Measurements from ENCODE around the gene IRAK1.
A peak's percentile ranks its signal among the peaks of the same experiment; 100 is the strongest.

The IRAK1 gene

GRCh38 chrX:154016366-154017076 is 3.2 kb downstream of the IRAK1 start:
- Histone ChIP-seq H4K20me1 (ENCODE audit: insufficient read depth) (no peaks in the 10 kb centered on the region), H3K4me1 (ENCODE audit: low read depth, poor library complexity, severe bottlenecking) (peaks cover 21% of the 10 kb centered on the region), H2AFZ (ENCODE audit: low read depth) (no peak overlapping the region), H3K4me2 (no peak overlapping the region; the same call in 1 of the 2 replicates), H3K36me3 (ENCODE audit: insufficient read depth) (0 out of 2 replicates have a peak, but pooled peaks cover 5% of the 10 kb centered on the region), H3K4me3 (IDR thresholded peaks at IDR 0.05; ENCODE audit: insufficient read depth, low read depth, low read length) (no peak overlapping the region), H3K27me3 (ENCODE audit: insufficient read depth, low read depth) (no peaks in the 10 kb centered on the region), H3K27ac (no peak overlapping the region), H3K9ac (no peak overlapping the region), H3K79me2 (ENCODE audit: insufficient read depth, low read depth) (peaks cover 36% of the 10 kb centered on the region)
- TF ChIP-seq, protein P1, sequence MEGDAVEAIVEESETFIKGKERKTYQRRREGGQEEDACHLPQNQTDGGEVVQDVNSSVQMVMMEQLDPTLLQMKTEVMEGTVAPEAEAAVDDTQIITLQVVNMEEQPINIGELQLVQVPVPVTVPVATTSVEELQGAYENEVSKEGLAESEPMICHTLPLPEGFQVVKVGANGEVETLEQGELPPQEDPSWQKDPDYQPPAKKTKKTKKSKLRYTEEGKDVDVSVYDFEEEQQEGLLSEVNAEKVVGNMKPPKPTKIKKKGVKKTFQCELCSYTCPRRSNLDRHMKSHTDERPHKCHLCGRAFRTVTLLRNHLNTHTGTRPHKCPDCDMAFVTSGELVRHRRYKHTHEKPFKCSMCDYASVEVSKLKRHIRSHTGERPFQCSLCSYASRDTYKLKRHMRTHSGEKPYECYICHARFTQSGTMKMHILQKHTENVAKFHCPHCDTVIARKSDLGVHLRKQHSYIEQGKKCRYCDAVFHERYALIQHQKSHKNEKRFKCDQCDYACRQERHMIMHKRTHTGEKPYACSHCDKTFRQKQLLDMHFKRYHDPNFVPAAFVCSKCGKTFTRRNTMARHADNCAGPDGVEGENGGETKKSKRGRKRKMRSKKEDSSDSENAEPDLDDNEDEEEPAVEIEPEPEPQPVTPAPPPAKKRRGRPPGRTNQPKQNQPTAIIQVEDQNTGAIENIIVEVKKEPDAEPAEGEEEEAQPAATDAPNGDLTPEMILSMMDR (conservative IDR thresholded peaks at IDR 0.05; ENCODE audit: low read depth, low read length) = no peak

GRCh38 chrX:154015581-154016264 is 4.0 kb downstream of the IRAK1 start:
- H3K27ac ChIP-seq = no peak overlapping the region
- no peaks in the 10 kb centered on the region for H3K27me3 ChIP-seq (ENCODE audit: insufficient read depth, low read depth)
- no peak overlapping the region for H2AFZ ChIP-seq (ENCODE audit: low read depth)
- H3K4me3 ChIP-seq (IDR thresholded peaks at IDR 0.05; ENCODE audit: insufficient read depth, low read depth, low read length) = no peak overlapping the region
- H3K79me2 ChIP-seq (ENCODE audit: insufficient read depth, low read depth) = peaks cover 36% of the 10 kb centered on the region
- H3K4me1 ChIP-seq (ENCODE audit: low read depth, poor library complexity, severe bottlenecking) = peaks cover 23% of the 10 kb centered on the region
- no peaks in the 10 kb centered on the region for H4K20me1 ChIP-seq (ENCODE audit: insufficient read depth)
- H3K4me2 ChIP-seq = no peak overlapping the region
- TF ChIP-seq, protein P1 (conservative IDR thresholded peaks at IDR 0.05; ENCODE audit: low read depth, low read length) = no peak
- 0 out of 2 replicates have a peak, but pooled peaks cover 5% of the 10 kb centered on the region for H3K36me3 ChIP-seq (ENCODE audit: insufficient read depth)
- H3K9ac ChIP-seq = no peak overlapping the region

DNA sequence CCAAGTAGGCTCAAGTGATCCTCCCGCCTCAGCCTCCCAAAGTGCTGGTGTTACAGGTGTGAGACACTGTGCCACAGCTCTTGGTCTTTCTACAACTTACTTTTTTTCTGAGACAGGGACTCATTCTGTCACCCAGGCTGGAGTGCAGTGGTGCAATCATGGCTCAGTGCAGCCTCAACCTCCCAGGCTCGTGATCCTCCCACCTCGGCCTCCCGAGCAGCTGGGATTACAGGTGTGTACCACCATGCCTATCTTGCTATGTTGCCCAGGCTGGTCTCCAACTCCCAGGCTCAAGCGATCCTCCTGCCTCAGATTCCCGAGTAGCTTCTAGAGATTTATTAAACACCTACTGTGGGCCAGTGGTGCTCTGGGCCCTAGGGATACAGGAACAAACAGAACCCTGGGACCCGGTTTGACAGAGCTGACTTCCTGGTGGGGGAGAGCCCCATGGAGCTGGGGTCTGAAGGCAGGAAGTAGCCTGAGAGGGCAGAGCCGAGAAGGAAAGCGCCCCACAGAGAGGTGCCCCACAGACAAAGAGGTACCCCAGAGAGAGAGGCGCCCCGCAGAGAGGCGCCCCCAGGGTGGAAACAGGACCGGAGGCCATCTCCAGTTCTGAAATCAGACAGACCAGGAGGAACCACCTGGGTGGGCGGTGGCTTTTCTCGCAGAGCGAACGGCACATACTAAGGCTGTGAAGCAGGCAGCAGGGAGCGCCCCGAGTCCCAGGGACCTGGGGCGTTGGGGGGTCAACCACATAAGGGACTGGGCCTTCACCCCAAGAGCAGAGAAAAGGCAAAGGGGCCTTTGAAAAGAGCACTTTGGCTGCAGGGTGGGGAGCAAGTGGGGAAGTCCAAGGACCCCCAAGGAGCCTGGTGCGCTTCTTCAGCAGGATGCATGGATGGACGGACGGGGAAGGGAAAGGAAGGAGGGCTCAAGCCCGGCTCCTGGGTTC is 5.0 kb downstream of the IRAK1 start:
- TF ChIP-seq, protein P1 (conservative IDR thresholded peaks at IDR 0.05; ENCODE audit: low read depth, low read length) = no peak
- H3K4me2 ChIP-seq = no peak overlapping the region
- no peak overlapping the region for H3K4me3 ChIP-seq (IDR thresholded peaks at IDR 0.05; ENCODE audit: insufficient read depth, low read depth, low read length)
- peaks cover 33% of the 10 kb centered on the region for H3K4me1 ChIP-seq (ENCODE audit: low read depth, poor library complexity, severe bottlenecking)
- no peak overlapping the region for H3K9ac ChIP-seq
- H3K36me3 ChIP-seq (ENCODE audit: insufficient read depth) = 0 out of 2 replicates have a peak, but pooled peaks cover 5% of the 10 kb centered on the region
- no peaks in the 10 kb centered on the region for H3K27me3 ChIP-seq (ENCODE audit: insufficient read depth, low read depth)
- H2AFZ ChIP-seq (ENCODE audit: low read depth) = no peak overlapping the region
- H4K20me1 ChIP-seq (ENCODE audit: insufficient read depth) = no peaks in the 10 kb centered on the region
- no peak overlapping the region for H3K27ac ChIP-seq
- H3K79me2 ChIP-seq (ENCODE audit: insufficient read depth, low read depth) = peaks cover 36% of the 10 kb centered on the region

DNA sequence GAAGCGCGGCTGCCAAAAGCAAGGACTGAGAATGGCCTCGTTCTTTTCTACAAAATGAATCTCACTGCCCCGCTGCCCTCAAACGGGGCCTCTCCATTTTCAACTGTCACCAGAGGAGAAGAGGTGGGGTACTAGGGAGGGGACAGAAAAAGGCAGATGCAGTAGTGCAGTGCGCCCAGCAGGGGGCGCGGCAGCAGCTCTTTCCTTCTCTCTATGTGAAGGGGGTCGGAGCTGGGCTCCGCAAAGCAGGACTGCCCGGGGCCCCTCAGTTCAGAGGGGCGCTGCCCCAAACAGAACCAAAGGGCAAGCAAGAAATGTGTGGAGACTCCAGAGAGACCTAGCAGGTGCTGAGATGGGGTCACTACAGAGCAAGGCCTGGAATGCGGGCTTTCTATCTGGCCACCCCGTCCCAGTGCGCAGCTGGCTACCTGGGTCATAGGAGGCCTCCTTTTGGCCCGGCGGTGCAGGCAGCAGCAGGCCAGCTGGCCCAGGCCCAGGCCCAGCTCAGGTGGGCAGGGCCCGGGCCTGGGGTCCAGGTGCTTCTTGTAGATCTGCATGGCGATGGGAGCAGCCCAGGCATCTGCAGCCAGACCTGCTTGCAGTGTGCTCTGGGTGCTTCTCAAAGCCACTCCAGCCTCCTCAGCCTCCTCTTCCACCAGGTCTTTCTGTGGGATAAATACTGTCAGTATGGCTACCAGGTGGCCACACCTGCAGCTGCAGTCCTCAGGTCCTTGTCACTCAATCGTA is 5.9 kb downstream of the IRAK1 start:
- Histone ChIP-seq H2AFZ (ENCODE audit: low read depth) (no peak overlapping the region), H3K9ac (no peak overlapping the region), H3K4me1 (ENCODE audit: low read depth, poor library complexity, severe bottlenecking) (peaks cover 42% of the 10 kb centered on the region), H4K20me1 (ENCODE audit: insufficient read depth) (no peaks in the 10 kb centered on the region), H3K27ac (no peak overlapping the region), H3K4me2 (no peak overlapping the region), H3K4me3 (IDR thresholded peaks at IDR 0.05; ENCODE audit: insufficient read depth, low read depth, low read length) (no peak overlapping the region), H3K27me3 (ENCODE audit: insufficient read depth, low read depth) (no peaks in the 10 kb centered on the region), H3K79me2 (ENCODE audit: insufficient read depth, low read depth) (peaks cover 29% of the 10 kb centered on the region), H3K36me3 (ENCODE audit: insufficient read depth) (0 out of 2 replicates have a peak, but pooled peaks cover 5% of the 10 kb centered on the region)
- TF ChIP-seq, protein P1 (conservative IDR thresholded peaks at IDR 0.05; ENCODE audit: low read depth, low read length) = peak; percentile 88
